Keratinocyte (primary cell): ENCODE measurements around the gene CTDSP2. TPM values are rescaled to one million over a fixed set of nuclear protein-coding genes. Genes with fewer than 3 reads are reported as not detected.

ENCODE experiments used
- DNase-seq: peaks from one replicate; pipeline ENCODE4 v3.0.0-alpha.2; 2011; ENCODE audit warnings: low read depth, missing footprints, low spot score
- FAIRE-seq: peaks from 2 replicates; lab custom pipeline; 2011; peaks lifted over from hg19 to GRCh38; lab: Jason Lieb, UNC
- H2AFZ ChIP-seq: 2 replicates; pipeline ENCODE4 v1.6.0; 2012; ENCODE audit warnings: low read length, control low read depth, inconsistent platforms; ENCODE audit not compliant: control insufficient read depth
- H3K27ac ChIP-seq: 2 replicates; pipeline ENCODE4 v1.5.1; 2011; ENCODE audit warnings: low read length; ENCODE audit not compliant: control insufficient read depth, insufficient read depth
- H3K27me3 ChIP-seq: 3 replicates; pipeline ENCODE4 v1.6.0; 2011; ENCODE audit warnings: low read length; ENCODE audit not compliant: control insufficient read depth, insufficient read depth; ENCODE audit errors: extremely low read depth
- H3K36me3 ChIP-seq, 2 experiments: 2 replicates in 1 of 2; 3 replicates in 1 of 2; pipeline ENCODE4 v1.5.1; 2011; ENCODE audit warnings: low read length in 2 of 2, mild to moderate bottlenecking in 1 of 2; ENCODE audit not compliant: control insufficient read depth in 2 of 2, insufficient read depth in 2 of 2; ENCODE audit errors: extremely low read depth in 1 of 2
- H3K4me1 ChIP-seq: 3 replicates; pipeline ENCODE4 v1.5.1; 2011; ENCODE audit warnings: low read length; ENCODE audit not compliant: control insufficient read depth, insufficient read depth; ENCODE audit errors: extremely low read depth
- H3K4me2 ChIP-seq: 3 replicates; pipeline ENCODE4 v1.6.0; 2011; ENCODE audit warnings: low read depth, low read length; ENCODE audit not compliant: control insufficient read depth, insufficient read depth; ENCODE audit errors: extremely low read depth
- H3K4me3 ChIP-seq, 3 experiments: fragments of 200-600 bp in 1 of 3; sonication (generic) in 1 of 3; 2 replicates in 2 of 3; 3 replicates in 1 of 3; pipeline ENCODE4 v1.5.1; 2011 to 2016; ENCODE audit warnings: low read length in 3 of 3, mild to moderate bottlenecking in 3 of 3, control low read depth in 2 of 3, inconsistent platforms in 1 of 3, low read depth in 1 of 3, mixed read lengths in 1 of 3, mixed run types in 1 of 3, moderate library complexity in 1 of 3; ENCODE audit not compliant: control insufficient read depth in 2 of 3, insufficient read depth in 2 of 3; ENCODE audit errors: extremely low read depth in 1 of 3
- H3K79me2 ChIP-seq: 2 replicates; pipeline ENCODE4 v1.6.0; 2012; ENCODE audit warnings: low read length; ENCODE audit not compliant: control insufficient read depth, insufficient read depth
- H3K9ac ChIP-seq: 3 replicates; pipeline ENCODE4 v1.6.0; 2011; ENCODE audit warnings: low read length; ENCODE audit not compliant: control insufficient read depth, insufficient read depth; ENCODE audit errors: extremely low read depth
- H3K9me1 ChIP-seq: 3 replicates; pipeline ENCODE4 v1.6.0; 2011; ENCODE audit warnings: low read length; ENCODE audit not compliant: control insufficient read depth, insufficient read depth; ENCODE audit errors: extremely low read depth
- H3K9me3 ChIP-seq: 2 replicates; pipeline ENCODE4 v1.5.1; 2012; ENCODE audit warnings: low read depth, low read length; ENCODE audit not compliant: control insufficient read depth
- H4K20me1 ChIP-seq: 3 replicates; pipeline ENCODE4 v1.6.0; 2011; ENCODE audit warnings: low read length; ENCODE audit not compliant: control insufficient read depth, insufficient read depth; ENCODE audit errors: extremely low read depth
- EZH2 ChIP-seq: IDR thresholded peaks from one replicate; pipeline ENCODE4 v1.6.1; 2012; ENCODE audit warnings: inconsistent platforms, mild to moderate bottlenecking, low read length, moderate library complexity
- dilution Hi-C: fragments of 300-500 bp; cut with MboI; formaldehyde crosslinking; loops from one replicate; pipeline ENCODE4 v1.7.0; 2020; ENCODE audit warnings: low sequenced_read_pairs; ENCODE audit not compliant: extremely low pct_ligation_motif_present
- polyA plus RNA-seq, 5 experiments: library from polyadenylated mRNA; depleted of rRNA in 3 of 5; stranded (reverse) in 3 of 5; stranded (forward) in 1 of 5; unstranded in 1 of 5; fragments of >200 nt; gene quantifications; 1 replicate in 1 of 5; 2 replicates in 3 of 5; 3 replicates in 1 of 5; pipeline versions ENCODE4 v1.2.1 to v1.2.3, GENCODE V29; 2011 to 2012; ENCODE audit warnings: missing spikeins in 2 of 5, low read depth in 1 of 5, low replicate concordance in 1 of 5
- TF ChIP-seq, protein P1 (sequence below), 3 experiments: IDR thresholded peaks in 1 of 3; conservative IDR thresholded peaks in 1 of 3; optimal IDR thresholded peaks in 1 of 3; 2 replicates in 2 of 3; 3 replicates in 1 of 3; pipeline versions ENCODE3 to v1.5.1; 2011; ENCODE audit warnings: low read length in 3 of 3, mild to moderate bottlenecking in 3 of 3, moderate library complexity in 2 of 3, control low read depth in 1 of 3, inconsistent platforms in 1 of 3; ENCODE audit not compliant: insufficient read depth in 2 of 3; ENCODE audit errors: extremely low read depth in 1 of 3

CTDSP2 gene
- polyA plus RNA-seq, 1 donor (not counting 4 experiments of a cell fraction or from before 2014, with no cell fraction given), result 54.6 TPM

DNA sequence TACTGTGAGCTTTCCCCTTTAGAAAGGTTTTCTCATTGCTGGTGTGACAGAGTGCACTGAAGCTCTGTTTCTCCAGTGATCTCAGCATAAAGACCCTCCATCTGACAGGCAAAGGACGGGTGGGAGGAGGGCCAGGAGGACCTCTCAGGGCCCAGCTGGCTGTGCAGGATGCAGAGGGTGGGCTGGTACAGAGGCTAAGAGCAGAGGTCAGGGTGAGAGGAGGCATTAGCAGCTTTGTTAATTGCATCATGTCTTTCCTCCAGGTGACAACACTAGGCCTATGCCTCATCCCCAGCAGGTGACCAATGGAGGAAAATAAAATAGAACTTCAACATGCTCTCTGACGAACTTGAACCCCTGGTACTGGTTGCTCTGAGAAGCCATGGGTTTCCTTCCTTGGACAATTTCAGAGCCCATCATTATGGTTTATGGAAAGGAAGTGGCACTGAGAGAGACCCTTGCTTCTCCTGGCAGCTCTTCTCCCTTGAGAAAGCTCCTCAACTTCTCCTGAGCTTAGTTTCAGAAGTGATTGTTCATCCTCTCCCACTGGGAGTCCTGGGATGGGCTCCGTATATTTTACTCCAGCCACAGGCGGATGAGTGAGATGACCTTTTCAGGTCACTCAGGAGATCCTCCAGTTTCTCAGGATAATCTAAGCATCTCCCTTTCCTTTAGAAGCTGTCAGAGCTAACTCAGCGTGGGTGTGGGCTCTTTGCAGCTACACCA, 49.0 kb upstream of the CTDSP2 start:
- H3K4me2 ChIP-seq, result no peak overlapping the region
- no peak overlapping the region for H3K9ac ChIP-seq
- DNase-seq (no peak), FAIRE-seq (no peak)
- H3K36me3 ChIP-seq, result no peaks in the 10 kb centered on the region
- H3K79me2 ChIP-seq, result no peaks in the 10 kb centered on the region
- no peaks in the 10 kb centered on the region for H4K20me1 ChIP-seq
- peaks cover 38% of the 10 kb centered on the region for H3K4me1 ChIP-seq
- no peak overlapping the region for H2AFZ ChIP-seq
- H3K27ac ChIP-seq, result no peak overlapping the region
- TF ChIP-seq EZH2, result no peak
- TF ChIP-seq, protein P1, sequence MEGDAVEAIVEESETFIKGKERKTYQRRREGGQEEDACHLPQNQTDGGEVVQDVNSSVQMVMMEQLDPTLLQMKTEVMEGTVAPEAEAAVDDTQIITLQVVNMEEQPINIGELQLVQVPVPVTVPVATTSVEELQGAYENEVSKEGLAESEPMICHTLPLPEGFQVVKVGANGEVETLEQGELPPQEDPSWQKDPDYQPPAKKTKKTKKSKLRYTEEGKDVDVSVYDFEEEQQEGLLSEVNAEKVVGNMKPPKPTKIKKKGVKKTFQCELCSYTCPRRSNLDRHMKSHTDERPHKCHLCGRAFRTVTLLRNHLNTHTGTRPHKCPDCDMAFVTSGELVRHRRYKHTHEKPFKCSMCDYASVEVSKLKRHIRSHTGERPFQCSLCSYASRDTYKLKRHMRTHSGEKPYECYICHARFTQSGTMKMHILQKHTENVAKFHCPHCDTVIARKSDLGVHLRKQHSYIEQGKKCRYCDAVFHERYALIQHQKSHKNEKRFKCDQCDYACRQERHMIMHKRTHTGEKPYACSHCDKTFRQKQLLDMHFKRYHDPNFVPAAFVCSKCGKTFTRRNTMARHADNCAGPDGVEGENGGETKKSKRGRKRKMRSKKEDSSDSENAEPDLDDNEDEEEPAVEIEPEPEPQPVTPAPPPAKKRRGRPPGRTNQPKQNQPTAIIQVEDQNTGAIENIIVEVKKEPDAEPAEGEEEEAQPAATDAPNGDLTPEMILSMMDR (optimal IDR thresholded peaks at IDR 0.05 in 1 of 3, IDR thresholded peaks at IDR 0.05 in 1 of 3, conservative IDR thresholded peaks at IDR 0.05 in 1 of 3; ENCODE audit: extremely low read depth in 1 of 3, insufficient read depth in 2 of 3, low read length in 3 of 3), result no peak
- H3K9me1 ChIP-seq, result no peaks in the 10 kb centered on the region
- no peaks in the 10 kb centered on the region for H3K27me3 ChIP-seq
- no peak overlapping the region for H3K4me3 ChIP-seq
- H3K9me3 ChIP-seq, result no peaks in the 10 kb centered on the region
- dilution Hi-C loops, result no loop called here

DNA sequence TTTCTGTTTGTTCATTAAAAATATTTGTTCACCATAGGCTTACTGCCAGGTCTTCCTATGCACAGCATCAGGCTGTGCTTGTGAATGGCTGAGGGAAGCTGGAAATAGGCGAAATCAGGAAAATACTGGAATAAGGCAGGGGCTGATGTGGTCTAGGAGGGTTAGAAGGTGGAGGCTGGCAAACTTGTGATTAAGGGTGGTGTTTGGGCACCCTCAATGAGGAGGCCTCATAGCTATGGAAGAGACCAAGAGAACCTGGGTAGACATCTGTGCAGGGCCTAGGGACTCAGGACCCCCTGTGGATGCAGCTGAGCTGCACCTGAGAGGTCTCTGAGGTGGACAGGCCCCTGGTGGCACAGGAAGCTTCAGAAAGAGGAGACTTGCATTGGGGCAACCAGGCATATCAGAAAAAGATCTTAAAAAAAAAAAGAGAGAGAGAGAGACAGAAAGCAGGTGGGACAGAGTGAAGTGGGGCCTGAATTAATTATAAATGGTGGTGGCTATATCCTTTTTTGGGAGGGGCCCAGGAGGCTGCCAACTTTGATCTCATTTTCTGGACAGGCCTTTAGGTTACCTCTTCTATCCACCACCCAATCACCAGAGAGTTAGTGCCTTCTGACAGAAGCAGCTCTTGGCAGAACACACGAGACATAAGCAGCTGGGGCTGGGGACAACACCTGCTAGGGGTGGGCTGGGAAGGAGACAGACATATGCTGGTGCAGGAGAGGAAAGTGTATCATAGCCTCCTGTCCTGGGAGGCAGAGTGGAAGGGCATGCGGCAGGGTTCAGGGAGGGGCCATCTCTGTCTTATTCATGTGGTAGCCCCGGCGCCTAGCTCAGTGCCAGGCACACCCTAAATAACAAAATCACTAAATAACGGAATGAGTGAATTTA, 48.1 kb upstream of the CTDSP2 start:
- DNase-seq, result no peak
- H3K4me1 ChIP-seq, result peaks cover 47% of the 10 kb centered on the region
- H3K9me3 ChIP-seq, result no peaks in the 10 kb centered on the region
- dilution Hi-C loops, result no loop called here
- no peak overlapping the region for H3K27ac ChIP-seq
- no peaks in the 10 kb centered on the region for H4K20me1 ChIP-seq
- no peaks in the 10 kb centered on the region for H3K36me3 ChIP-seq
- TF ChIP-seq EZH2, result no peak
- TF ChIP-seq, protein P1 (optimal IDR thresholded peaks at IDR 0.05 in 1 of 3, IDR thresholded peaks at IDR 0.05 in 1 of 3, conservative IDR thresholded peaks at IDR 0.05 in 1 of 3; ENCODE audit: extremely low read depth in 1 of 3, insufficient read depth in 2 of 3, low read length in 3 of 3), result no peak
- no peaks in the 10 kb centered on the region for H3K9me1 ChIP-seq
- no peaks in the 10 kb centered on the region for H3K79me2 ChIP-seq
- no peaks in the 10 kb centered on the region for H3K27me3 ChIP-seq
- FAIRE-seq, result no peak
- H3K4me3 ChIP-seq, result no peak overlapping the region
- H3K9ac ChIP-seq, result no peak overlapping the region
- H3K4me2 ChIP-seq, result no peak overlapping the region
- no peak overlapping the region for H2AFZ ChIP-seq
